ENCODE measurements around the gene NDUFA12.
"Not testable (repeated sequence)": the region's sequence is repeated elsewhere in the genome, so short reads cannot be mapped to it uniquely, and the experiment has no call there.

NDUFA12 gene

GRCh38 chr12:95003213-95003920 is at the start of gene NDUFA12:
Gene NDUFA12 (minus strand): TSS chr12:95003697. CDS start chr12:95003680, 17 bp downstream.
- in situ Hi-C loops (cut with MboI; ENCODE audit: low sequenced_read_pairs): no loop called here

GRCh38 chr12:95051241-95051640 is 47.7 kb upstream of the NDUFA12 start:
- in situ Hi-C loops (cut with MboI; ENCODE audit: low sequenced_read_pairs): no loop called here

- in situ Hi-C loops (cut with MboI; ENCODE audit: low sequenced_read_pairs): no loop called here
Measured at GRCh38 chr12:95037906-95038305, 34.4 kb upstream of the NDUFA12 start.

- in situ Hi-C loops (cut with MboI; ENCODE audit: low sequenced_read_pairs): no loop called here
Measured at GRCh38 chr12:95034750-95035149, 31.3 kb upstream of the NDUFA12 start.

- in situ Hi-C loops (cut with MboI; ENCODE audit: low sequenced_read_pairs): no loop called here
Measured at GRCh38 chr12:95022477-95022876, 19.0 kb upstream of the NDUFA12 start.

- in situ Hi-C loops (cut with MboI; ENCODE audit: low sequenced_read_pairs): no loop called here
Measured at GRCh38 chr12:95017482-95017881, 14.0 kb upstream of the NDUFA12 start.

GRCh38 chr12:95016120-95016519 is 12.6 kb upstream of the NDUFA12 start:
- in situ Hi-C loops (cut with MboI; ENCODE audit: low sequenced_read_pairs): no loop called here

- in situ Hi-C loops (cut with MboI; ENCODE audit: low sequenced_read_pairs): no loop called here
Measured at GRCh38 chr12:95014554-95014953, 11.1 kb upstream of the NDUFA12 start.

GRCh38 chr12:95006206-95006605 is 2.7 kb upstream of the NDUFA12 start:
- in situ Hi-C loops (cut with MboI; ENCODE audit: low sequenced_read_pairs): no loop called here

GRCh38 chr12:95004610-95005009 is 1.1 kb upstream of the NDUFA12 start:
- in situ Hi-C loops (cut with MboI; ENCODE audit: low sequenced_read_pairs): no loop called here

- in situ Hi-C loops (cut with MboI; ENCODE audit: low sequenced_read_pairs): no loop called here
Measured at GRCh38 chr12:95003921-95004272, 400 bp upstream of the NDUFA12 start.

- in situ Hi-C loops (cut with MboI; ENCODE audit: low sequenced_read_pairs): no loop called here
Measured at GRCh38 chr12:95002754-95003153, 743 bp downstream of the NDUFA12 start.

GRCh38 chr12:94998326-94998725 is 5.2 kb downstream of the NDUFA12 start:
- in situ Hi-C loops (cut with MboI; ENCODE audit: low sequenced_read_pairs): no loop called here

GRCh38 chr12:94997726-94998125 is 5.8 kb downstream of the NDUFA12 start:
- in situ Hi-C loops (cut with MboI; ENCODE audit: low sequenced_read_pairs): no loop called here

GRCh38 chr12:94997061-94997460 is 6.4 kb downstream of the NDUFA12 start:
- in situ Hi-C loops (cut with MboI; ENCODE audit: low sequenced_read_pairs): no loop called here

GRCh38 chr12:94994312-94994711 is 9.2 kb downstream of the NDUFA12 start:
- in situ Hi-C loops (cut with MboI; ENCODE audit: low sequenced_read_pairs): no loop called here

- in situ Hi-C loops (cut with MboI; ENCODE audit: low sequenced_read_pairs): not testable (repeated sequence)
Measured at GRCh38 chr12:94993855-94994254, 9.6 kb downstream of the NDUFA12 start.

GRCh38 chr12:94990222-94990621 is 13.3 kb downstream of the NDUFA12 start:
- in situ Hi-C loops (cut with MboI; ENCODE audit: low sequenced_read_pairs): no loop called here

- in situ Hi-C loops (cut with MboI; ENCODE audit: low sequenced_read_pairs): no loop called here
Measured at GRCh38 chr12:94988471-94988870, 15.0 kb downstream of the NDUFA12 start.

- in situ Hi-C loops (cut with MboI; ENCODE audit: low sequenced_read_pairs): no loop called here
Measured at GRCh38 chr12:94987801-94988200, 15.7 kb downstream of the NDUFA12 start.

GRCh38 chr12:94987076-94987669 is 16.3 kb downstream of the NDUFA12 start:
- in situ Hi-C loops (cut with MboI; ENCODE audit: low sequenced_read_pairs): no loop called here

- in situ Hi-C loops (cut with MboI; ENCODE audit: low sequenced_read_pairs): not testable (repeated sequence)
Measured at GRCh38 chr12:94985099-94985498, 18.4 kb downstream of the NDUFA12 start.

- in situ Hi-C loops (cut with MboI; ENCODE audit: low sequenced_read_pairs): no loop called here
Measured at GRCh38 chr12:94983321-94983720, 20.2 kb downstream of the NDUFA12 start.
